Amniotic epithelial cell (primary cell): ENCODE data around the gene ELOA.
"Not testable (repeated sequence)": the region's sequence is repeated elsewhere in the genome, so short reads cannot be mapped to it uniquely, and the experiment has no call there.

Experiments
- DNase-seq: peaks from one replicate; pipeline ENCODE4 v3.0.0-alpha.2; 2010; ENCODE audit warnings: low read depth

The ELOA gene

GRCh38 chr1:23801338-23801748 lies 58.1 kb downstream of the ELOA start:
- DNase-seq = no peak

GRCh38 chr1:23801876-23802275 lies 58.6 kb downstream of the ELOA start:
- DNase-seq = no peak

- not testable (repeated sequence) for DNase-seq
These were observed 59.6 kb downstream of the ELOA start for GRCh38 chr1:23802809-23803342.

GRCh38 chr1:23803674-23804073 lies 60.4 kb downstream of the ELOA start:
- DNase-seq = no peak

- DNase-seq = no peak
These were observed 61.0 kb downstream of the ELOA start for GRCh38 chr1:23804183-23804835.

- no peak for DNase-seq
These were observed 61.8 kb downstream of the ELOA start for GRCh38 chr1:23805025-23805424.

- no peak for DNase-seq
These were observed 63.0 kb downstream of the ELOA start for GRCh38 chr1:23806280-23806679.

- DNase-seq = no peak
These were observed 64.2 kb downstream of the ELOA start for GRCh38 chr1:23807453-23807852.

GRCh38 chr1:23809751-23810171 lies 66.5 kb downstream of the ELOA start:
- DNase-seq = peak; percentile 67

GRCh38 chr1:23810818-23811540 lies 67.7 kb downstream of the ELOA start:
- DNase-seq = no peak
